NCI-H1436 (cell line): ENCODE data around the gene CEP112.

Source experiments
- DNase-seq: peaks from one replicate; lab custom pipeline; 2025; lab: John Stamatoyannopoulos, UW

Gene CEP112

DNA sequence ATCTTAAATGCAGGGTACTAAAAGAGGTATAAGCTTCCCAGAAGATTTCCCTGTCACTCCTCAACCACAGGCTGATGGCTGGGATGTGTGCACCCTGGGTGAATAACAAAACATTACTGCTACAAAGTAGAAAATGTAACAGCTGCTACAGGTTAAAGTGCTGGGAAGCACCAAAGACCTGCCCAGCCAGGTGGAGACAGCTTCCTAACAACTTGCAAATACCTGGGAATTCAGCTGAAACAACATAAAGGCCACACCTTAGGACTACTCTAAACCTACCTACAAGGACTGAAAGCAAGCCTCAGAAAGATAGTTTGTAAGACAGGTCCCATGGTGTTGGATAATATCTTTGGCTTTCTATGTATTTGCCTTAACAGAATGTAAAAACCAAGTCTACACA, 118.5 kb downstream of the CEP112 start:
- no peak for DNase-seq

DNA sequence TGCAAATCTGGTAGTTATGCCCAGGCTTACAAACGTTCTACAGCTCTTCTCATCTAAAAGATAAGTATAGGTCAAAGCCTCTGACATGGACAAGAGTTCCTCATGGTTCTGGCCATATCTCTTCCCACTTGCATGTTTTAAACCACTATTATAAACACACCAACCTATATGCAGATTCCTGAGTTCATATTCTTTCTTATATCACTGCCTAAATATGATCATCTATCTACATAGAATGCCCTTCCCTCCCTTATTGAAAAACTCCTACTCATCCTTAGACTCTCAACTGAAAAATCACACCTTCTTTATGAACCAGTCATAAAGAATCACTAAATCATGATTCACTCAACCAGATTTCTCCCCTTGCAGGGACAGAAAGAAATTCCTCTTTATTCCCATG, 128.2 kb downstream of the CEP112 start:
- DNase-seq: no peak

DNA sequence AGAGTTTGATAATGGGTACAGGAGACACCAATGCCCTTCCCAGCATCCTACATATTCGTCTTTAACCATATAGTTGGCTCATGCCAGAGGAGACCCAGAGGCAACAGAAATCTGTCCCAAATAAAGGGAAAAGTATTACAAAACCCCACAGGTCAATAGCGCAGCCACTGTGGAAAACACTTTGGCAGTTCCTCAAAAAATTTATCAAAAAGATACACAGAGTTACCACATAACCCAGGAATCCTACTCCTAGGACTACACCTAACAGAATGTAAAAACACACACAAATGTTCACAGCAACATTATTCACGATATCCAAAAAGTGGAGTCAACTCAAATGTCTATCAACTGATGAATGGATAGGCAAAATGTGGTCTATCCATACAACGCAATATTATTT, 135.8 kb downstream of the CEP112 start:
- no peak for DNase-seq

DNA sequence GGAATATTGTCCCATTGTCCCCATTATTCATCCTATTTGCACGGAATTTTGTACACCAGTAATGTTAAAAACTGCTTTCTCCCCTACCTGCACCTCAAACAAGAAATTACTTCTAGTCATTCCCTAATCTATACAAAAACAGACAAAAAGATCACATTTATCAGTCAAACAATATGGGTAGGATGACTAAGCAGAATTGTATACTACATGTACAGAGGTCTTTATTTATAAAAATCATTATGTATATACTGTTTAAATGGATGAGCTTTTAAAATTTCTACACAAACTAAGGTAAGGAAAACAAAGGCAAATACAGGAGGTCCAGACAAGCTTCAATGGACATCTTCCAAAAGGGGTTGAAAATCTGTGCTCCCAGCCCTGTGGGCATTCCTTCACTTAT, 137.7 kb downstream of the CEP112 start:
- no peak for DNase-seq

DNA sequence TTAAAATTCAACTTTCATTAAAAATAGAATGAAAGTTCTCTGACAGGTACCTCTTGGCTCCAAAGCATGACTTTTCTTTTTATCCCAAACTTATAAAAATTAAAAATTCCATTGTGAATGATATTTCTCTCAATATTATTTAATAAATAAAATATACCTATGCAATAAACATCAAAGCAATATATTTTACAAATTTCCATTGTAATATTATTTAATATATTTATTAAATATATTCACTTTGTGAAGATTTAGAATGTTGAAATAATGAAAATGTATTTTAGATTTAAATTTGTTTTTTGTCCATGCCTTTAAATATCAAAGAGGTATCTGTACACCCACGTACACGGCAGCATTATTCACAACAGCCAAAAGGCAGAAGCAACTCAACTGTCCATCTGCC, 147.8 kb downstream of the CEP112 start:
- no peak for DNase-seq

DNA sequence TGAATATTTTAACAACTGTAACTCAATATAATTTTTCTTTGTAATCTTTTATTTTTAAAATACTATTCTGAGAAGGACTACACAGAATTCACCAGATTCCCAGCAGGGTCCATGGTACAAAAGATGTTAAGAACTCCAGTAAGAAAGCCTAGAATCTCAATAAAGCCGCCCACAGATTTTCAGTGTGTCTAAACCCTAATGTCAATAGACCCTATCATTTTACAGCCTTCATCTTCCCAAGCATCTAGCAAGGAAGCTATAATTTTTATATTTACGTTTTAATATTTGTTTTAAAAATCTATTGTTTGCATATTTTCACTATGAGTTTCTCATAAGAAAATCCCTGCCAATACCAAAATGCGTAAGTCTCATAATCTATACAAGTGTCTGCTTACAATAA, 148.5 kb downstream of the CEP112 start:
- DNase-seq: no peak

DNA sequence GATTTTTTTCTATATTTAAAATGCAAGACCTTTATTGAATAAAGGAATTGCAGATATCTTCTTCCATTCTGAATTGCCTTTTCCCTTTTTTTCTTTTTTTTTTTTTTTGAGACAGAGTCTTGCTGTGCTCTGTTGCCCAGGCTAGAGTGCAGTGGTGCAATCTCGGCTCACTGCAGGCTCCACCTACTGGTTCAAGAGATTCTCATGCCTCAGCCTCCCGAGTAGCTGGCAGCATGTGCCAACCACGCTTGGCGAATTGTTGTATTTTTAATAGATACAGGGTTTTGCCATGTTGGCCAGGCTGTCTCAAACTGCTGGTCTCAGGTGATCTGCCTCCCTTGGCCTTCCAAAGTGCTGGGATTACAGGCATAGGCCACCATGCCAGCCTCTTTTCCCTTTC, 151.5 kb downstream of the CEP112 start:
- DNase-seq: no peak

DNA sequence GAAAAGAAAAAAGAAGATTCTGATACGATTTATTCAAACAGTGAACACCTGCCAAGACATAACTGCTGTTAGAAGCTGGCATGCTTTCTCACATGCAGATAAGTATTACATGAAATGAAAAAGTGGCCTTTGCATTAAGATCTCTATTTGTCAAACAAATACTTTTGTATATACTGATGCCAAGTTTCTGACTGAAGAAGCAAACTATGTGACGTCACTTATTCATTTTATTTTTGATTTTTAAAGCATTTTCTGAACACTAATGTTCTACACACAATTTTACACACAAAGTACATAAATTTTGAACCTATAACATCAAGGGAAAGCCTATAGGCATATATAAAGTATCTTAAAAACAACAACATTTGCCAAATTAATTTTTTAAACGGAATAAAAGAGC, 153.8 kb downstream of the CEP112 start:
- DNase-seq: no peak

DNA sequence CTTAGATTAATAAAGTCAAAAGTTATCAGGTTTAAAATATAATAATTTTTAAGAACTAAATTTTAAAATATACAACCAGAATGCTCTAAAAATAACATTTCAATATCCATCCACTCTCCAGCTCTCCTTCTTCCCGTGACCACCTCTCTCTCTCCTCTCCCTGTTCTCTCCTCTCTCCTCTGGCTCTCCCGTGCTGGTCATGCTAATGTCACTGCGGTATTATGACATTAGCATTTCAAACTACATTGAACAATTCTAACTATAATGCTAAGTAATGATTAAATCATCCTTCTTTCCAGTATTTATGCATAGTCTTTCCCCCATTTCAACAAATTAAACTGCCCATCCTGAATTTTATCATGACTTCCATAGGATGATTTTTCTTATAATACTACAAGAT, 154.7 kb downstream of the CEP112 start:
- DNase-seq: no peak

DNA sequence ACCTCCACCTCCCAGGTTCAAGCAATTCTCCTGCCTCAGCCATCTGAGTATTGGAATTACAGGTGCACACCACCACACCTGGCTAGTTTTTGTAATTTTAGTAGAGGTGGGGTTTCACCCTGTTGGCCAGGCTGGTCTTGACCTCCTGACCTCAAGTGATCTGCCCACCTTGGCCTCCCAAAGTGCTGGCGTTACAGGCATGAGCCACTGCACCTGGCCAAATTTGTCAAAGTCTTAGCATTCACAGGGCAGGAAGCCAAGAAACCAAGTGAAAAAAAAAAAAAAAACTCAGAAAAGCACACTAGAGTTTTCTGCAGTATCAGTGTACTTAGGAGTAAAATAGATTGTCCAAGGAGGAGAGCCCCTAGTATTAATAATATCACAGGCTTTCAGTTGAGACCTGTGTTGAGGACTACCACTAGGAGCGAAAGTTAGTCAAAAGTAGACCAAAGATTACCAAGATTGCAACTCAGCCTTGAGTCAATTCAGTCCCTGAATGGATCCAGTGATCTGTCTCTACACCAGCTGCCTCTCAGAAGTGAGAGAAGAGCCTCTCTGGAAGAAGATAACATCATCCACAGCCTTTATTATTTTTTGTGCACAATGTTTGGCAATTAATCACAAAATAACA, 159.7 kb downstream of the CEP112 start:
- no peak for DNase-seq

DNA sequence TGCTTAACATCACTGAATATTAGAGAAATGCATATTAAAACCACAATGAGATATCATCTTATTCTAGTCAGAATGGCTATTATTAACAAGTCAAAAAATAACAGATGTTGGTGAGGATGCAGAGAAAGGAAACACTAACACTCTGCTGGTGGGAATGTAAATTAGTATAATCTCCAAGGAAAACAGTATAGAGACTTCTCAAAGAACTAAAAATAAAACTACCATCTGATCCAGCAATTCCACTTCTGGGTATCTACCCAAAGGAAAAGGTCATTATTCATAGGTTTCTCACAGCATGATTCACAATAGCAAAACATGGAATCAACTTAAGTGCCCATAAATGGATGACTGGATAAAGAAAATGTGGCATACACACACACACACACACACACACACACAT, 166.4 kb downstream of the CEP112 start:
- DNase-seq: no peak

DNA sequence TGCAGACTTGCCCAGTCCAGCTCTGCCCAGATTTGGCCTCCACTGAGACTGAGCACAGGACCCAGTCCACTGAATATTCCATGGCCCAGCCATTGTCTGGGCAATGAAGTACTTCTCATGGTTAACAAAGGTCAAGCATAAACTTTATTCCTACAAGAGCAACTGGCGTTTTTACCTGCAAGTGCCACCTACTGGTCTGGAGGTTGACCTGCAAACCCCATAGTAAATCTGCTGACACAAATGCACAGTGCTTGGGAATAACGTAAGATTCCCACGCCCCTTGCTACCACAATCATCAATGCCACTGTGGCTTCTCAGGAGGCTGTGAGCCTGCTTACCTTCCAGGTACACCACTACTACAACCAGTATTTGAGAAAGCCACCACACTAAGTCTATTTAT, 170.2 kb downstream of the CEP112 start:
- DNase-seq: no peak

DNA sequence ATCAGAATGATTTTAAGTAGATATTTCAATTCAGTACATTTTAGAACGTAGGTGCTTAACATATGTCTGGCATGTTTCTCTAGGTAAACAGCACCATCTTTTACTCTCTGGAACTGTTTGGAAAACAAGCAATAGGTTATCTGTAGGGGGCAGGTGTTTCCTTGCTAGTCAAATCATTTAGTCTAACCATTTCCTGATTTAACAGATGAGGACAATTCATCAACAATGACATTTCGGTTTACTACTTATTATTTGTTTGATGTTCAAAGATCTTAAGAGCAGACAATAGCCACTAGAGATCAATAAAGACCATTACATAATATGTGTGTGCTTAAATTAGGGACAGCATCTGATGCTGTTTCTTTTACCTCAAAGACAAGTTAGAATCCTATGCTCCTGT, 173.1 kb downstream of the CEP112 start:
- peak; percentile 71 for DNase-seq

DNA sequence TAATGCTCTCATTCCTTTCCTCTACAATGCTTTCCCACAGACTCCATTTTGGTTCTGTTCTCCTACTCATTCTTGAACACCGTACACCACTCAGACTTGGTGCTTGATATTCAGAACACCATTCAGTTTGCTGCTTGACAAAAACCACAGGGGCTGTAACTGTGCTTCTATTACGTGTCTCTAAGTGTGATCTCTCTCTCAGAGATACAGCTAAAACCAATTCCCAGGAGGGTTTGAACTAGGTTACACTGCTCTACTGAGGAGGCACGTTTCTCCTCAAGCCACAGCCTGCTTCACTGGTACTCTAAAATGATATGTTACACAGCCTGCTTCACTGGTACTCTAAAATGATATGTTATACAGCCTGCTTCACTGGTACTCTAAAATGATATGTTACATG, 175.7 kb downstream of the CEP112 start:
- DNase-seq: no peak

DNA sequence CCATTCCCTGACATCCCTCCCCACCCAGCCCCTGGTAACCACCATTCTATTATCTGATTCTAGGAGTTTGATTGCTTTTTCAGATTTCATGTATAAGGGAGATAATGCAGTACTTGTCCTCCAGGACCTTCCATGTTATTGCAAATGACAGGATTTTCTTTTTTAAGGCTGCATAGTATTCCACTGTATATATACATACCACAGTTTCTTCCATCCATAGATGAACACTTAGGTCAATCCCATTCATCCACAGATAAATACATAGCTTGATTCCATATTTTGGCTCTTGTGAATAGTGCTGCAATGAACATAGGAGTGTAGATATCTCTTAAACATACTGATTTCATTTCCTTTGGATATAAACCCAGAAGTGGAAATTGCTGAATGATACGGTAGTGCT, 183.3 kb downstream of the CEP112 start:
- no peak for DNase-seq

DNA sequence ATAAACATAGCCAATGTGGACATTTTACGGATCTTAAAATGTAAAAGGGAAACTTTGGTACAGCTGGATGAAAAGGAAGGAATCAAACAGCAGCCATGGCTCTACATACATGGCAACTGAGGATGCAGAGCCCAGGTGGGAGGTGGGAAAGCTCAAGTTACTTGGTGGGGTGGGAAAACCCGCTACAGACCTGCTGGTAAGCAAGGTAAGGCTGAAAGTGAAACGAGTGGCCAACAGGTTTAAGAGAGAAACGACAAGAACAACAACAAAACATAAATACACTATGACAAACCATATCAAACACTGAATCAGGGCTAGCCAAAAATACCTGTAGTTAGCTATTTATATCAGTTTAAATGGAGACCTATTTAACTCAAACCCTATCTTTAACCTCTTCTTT, 185.3 kb downstream of the CEP112 start:
- no peak for DNase-seq

DNA sequence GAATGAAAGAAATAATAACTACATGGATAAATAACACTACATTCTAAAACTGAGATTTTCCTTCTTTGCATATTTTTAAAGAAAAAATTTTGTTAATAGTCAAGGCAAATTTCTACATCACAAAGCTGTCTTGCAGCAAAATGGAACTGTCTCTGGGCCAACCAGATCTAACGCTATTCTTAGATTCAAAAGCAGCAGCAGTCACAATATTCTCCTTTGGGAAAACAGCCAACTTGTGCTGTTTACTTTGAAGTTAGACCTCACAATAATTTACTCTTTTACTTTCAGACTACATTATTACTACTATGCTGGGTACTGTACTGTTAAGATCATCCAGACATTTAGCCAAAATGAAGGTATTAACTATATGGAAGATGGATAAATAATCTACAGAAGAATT, 189.1 kb downstream of the CEP112 start:
- DNase-seq: no peak

DNA sequence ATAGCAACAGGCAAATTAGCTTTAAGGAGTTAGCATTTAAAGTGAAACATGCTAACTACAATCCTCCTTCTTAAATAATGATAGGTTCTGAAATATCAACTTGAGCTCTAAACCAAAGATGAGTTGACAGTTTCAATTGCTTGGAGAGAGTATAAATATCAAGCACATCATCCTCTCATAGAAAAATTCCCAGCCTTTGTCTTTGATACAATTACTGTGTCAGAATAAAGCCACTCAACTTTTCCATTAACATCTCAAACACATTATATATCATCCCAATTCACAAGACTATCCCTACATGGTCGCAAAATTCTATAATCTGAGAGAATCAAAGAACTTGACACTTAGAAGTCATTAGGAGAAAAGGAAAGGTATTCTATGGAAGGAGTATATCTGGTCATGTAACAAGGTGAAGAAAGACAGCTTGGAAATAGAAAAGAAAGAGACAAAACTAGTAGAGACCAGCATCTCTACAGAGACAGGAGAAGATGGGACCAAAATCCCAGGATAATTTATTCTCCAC, 189.8 kb downstream of the CEP112 start:
- no peak for DNase-seq

DNA sequence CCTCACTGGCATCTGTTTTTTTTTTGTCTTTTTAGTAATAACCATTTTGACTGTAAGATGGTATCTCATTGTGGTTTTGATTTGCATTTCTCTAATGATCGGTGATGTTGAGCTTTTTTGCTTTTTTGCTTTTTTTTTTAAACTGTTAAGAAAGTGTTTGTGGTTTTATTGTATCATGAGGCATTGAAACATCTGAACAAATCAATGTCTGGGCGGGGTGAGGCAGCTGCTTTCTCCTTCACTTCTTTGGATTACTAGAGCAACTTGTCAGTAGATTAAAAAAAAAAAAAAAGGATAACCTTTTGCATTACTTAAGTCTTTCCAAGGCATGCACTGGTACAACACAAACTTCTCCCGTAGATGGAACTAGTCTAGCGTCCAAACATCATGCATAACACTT, 191.7 kb downstream of the CEP112 start:
- no peak for DNase-seq

DNA sequence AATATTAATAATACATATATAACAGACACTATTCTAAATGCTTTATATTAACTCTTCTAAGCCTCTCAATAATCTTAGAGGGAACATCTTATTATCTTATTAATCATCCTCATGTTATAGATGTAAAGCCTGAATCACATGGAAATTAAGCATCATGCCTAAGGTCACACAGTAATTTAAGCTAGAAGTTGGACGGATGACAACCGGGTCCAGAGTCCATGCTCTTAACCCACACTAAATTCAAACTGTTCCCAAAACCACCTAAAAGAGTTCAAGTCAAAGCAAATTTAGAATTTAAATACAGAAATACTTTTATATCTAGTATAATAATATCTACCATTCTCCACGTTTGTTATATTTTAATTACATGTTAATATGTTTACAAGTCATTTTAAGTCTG, 193.3 kb downstream of the CEP112 start:
- DNase-seq: no peak

DNA sequence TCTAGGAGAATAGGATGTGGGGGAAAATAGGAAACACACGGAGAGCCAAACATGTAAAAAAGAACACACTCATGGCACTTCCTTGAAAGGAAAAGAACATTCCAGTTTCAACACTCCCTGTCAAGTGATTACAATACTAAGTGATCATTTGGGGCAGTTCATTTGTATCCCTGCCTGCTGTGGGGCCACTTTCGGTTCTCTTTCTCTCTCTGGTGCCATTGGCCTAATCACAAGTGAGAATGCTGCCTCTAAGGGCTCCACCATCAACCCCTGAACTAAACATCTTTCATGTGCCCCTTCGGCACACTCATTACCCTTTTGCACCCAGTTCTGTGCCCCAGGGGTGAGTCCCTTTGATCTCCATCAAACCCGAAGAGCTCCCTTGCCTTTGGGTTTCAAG, 197.3 kb downstream of the CEP112 start:
- no peak for DNase-seq

DNA sequence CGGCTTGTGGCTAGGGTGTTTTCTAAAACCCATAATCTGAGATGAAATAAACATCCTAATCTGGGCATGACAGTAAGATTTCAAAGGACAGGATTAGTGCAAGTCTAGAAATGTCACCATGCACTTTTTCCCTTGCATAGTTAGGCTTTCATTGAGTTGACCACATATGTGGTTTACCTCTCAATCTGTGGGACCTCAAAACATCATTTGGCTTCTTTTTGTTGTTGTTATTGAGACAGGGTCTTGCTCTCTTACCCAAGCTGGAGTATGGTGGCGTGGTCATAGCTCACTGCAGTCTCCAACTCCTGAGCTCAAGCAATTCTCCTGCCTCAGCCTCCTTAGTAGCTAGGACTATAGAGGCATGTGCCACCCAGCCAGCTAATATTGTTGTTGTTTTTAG, 197.8 kb downstream of the CEP112 start:
- DNase-seq: no peak

DNA sequence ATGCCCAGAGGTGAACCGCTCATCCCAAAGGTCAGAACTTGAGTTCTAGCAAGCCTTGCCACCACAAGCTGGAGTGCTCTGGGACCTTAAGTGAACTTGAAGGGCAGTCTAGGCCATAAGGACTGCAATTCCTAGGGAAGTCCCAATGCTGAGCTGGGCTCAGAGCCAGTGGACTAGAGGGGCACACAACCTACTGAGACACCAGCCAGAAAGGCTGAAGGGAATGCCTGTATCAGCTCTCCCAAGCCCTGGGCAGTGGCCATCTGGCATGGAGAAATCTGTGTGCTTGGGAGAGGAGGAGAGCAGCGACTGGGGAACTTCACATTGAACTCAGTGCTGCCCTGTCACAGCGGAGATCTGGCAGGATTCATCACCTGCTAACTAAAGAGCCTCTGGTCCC, 201.3 kb downstream of the CEP112 start:
- no peak for DNase-seq

DNA sequence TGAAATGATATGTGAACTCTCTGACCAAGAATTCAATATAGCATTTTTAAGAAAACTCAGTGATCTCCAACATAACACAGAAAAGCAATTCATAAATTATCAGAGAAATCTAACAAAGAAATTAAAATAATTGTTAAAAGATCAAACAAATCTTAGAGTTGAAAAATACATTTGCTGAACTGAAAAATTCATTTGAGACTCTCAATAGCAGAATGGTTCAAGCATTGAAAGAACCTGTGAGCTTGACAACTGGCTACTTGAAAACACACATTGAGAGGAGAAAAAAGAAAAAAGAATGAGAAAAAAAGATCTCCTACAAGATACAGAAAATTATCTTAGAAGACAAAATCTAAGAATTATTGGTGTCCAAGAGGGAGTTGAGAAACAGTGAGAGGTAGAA, 203.5 kb downstream of the CEP112 start:
- no peak for DNase-seq

DNA sequence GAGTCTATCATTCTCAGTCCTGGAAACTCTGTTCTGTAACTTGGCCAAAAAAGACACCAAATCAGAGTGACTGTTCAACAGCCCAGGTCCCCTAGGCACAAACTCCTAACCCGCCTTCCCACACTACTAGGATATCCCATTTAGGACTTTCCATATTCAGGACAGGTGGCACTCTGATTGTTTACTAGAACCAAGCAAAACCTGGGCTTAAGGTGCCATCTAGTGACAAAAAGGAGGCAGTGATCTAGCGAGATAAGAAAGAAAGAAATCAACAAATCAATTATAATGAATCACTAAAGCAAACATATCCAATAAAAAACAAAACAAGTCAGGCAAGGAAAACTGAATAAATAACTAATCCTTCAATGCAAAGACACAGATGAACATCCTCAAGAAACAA, 203.9 kb downstream of the CEP112 start:
- DNase-seq: no peak
